GM19238 (cell line): ENCODE measurements around the gene CLTCL1.

Experiments used
- DNase-seq: peaks from one replicate; pipeline ENCODE4 v3.0.0; 2011; ENCODE audit warnings: low spot score; ENCODE audit not compliant: insufficient read length

CLTCL1 gene

DNA sequence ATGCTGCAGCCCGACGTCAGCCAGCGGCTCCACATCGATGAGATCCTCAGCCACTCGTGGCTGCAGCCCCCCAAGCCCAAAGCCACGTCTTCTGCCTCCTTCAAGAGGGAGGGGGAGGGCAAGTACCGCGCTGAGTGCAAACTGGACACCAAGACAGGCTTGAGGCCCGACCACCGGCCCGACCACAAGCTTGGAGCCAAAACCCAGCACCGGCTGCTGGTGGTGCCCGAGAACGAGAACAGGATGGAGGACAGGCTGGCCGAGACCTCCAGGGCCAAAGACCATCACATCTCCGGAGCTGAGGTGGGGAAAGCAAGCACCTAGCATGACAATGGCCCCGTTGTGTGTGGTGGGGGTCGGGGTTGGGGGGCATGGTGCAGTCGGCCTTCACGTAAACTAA, 159.4 kb downstream of the CLTCL1 start:
- no peak for DNase-seq

GRCh38 chr22:19131685-19132015, 159.9 kb downstream of the CLTCL1 start:
- no peak for DNase-seq

GRCh38 chr22:19130959-19131684, 160.4 kb downstream of the CLTCL1 start, which contains the start of gene TSSK2:
Gene TSSK2, plus strand, starts transcription at chr22:19131308. Its CDS starts 92 bp downstream, at chr22:19131400.
- DNase-seq: no peak

- no peak for DNase-seq
Observed at GRCh38 chr22:19129871-19130270, 161.6 kb downstream of the CLTCL1 start.
